ENCODE data around the gene STAT2. TPM values are rescaled to one million over a fixed set of nuclear protein-coding genes. Genes with fewer than 3 reads are reported as not detected.
"Not testable (repeated sequence)": the region's sequence is repeated elsewhere in the genome, so short reads cannot be mapped to it uniquely, and the experiment has no call there.

The STAT2 gene
- total RNA-seq, 2 experiments from 2014 or later: 391 to 398 TPM

GRCh38 chr12:56335527-56335926 lies 24.4 kb downstream of the STAT2 start:
- CTCF ChIA-PET: interaction anchor here (0.5 to 3.1 kb wide), 7 partner anchors 9 to 588 kb away, joined by 3 to 15 read pairs (median 3); partner anchors contain the start of gene CNPY2
- H3K9me3 Mint-ChIP-seq, H3K27me3 Mint-ChIP-seq, H3K27ac Mint-ChIP-seq, DNase-seq, POLR2A ChIA-PET, H3K4me3 Mint-ChIP-seq: not testable (repeated sequence)
- Mint-ChIP-seq H3K4me1 (peaks cover 63% of the 10 kb centered on the region), H3K36me3 (ENCODE audit: low read depth) (peaks cover 18% of the 10 kb centered on the region)

- Mint-ChIP-seq H3K4me1 (peaks cover 54% of the 10 kb centered on the region), H3K27me3 (no peaks in the 10 kb centered on the region), H3K4me3 (peak overlapping the region; percentile 88), H3K9me3 (no peaks in the 10 kb centered on the region), H3K36me3 (ENCODE audit: low read depth) (peaks cover 12% of the 10 kb centered on the region), H3K27ac (peak overlapping the region; percentile 97)
- POLR2A ChIA-PET: no interaction called here
- no peak for DNase-seq
- CTCF ChIA-PET: interaction anchor here (0.5 to 3.1 kb wide), 3 partner anchors 10 to 560 kb away, joined by 3 to 15 read pairs (median 5); no protein-coding TSS in a partner anchor
Observed at GRCh38 chr12:56334490-56334793, 25.5 kb downstream of the STAT2 start.

GRCh38 chr12:56333679-56334489 lies 26.0 kb downstream of the STAT2 start, which contains the start of gene PAN2:
Gene PAN2, minus strand, starts transcription at chr12:56334000. Its CDS starts 906 bp downstream, at chr12:56333094.
- peak; percentile 95 for DNase-seq
- no peaks in the 10 kb centered on the region for H3K9me3 Mint-ChIP-seq
- peak within 1 kb of the TSS; percentile 88 for H3K4me3 Mint-ChIP-seq
- CTCF ChIA-PET: interaction anchor here (0.5 to 3.1 kb wide), 9 partner anchors 10 to 559 kb away, joined by 3 to 15 read pairs (median 3); partner anchors contain the start of genes CNPY2 and SMARCC2
- POLR2A ChIA-PET: no interaction called here
- H3K36me3 Mint-ChIP-seq (ENCODE audit: low read depth): peaks cover 7% of the 10 kb centered on the region
- H3K27me3 Mint-ChIP-seq: no peaks in the 10 kb centered on the region
- H3K27ac Mint-ChIP-seq: peak within 1 kb of the TSS; percentile 97
- H3K4me1 Mint-ChIP-seq: peaks cover 49% of the 10 kb centered on the region

GRCh38 chr12:56333197-56333678 lies 26.7 kb downstream of the STAT2 start:
- peaks cover 42% of the 10 kb centered on the region for H3K4me1 Mint-ChIP-seq
- no peak for DNase-seq
- ChIA-PET POLR2A (no interaction called here), CTCF (interaction anchor here (0.8 to 3.1 kb wide), 9 partner anchors 8 to 304 kb away, joined by 3 to 15 read pairs (median 3); partner anchors contain the start of genes CNPY2 and SMARCC2)
- H3K4me3 Mint-ChIP-seq: peak overlapping the region; percentile 88
- H3K9me3 Mint-ChIP-seq: no peaks in the 10 kb centered on the region
- no peaks in the 10 kb centered on the region for H3K27me3 Mint-ChIP-seq
- peaks cover 7% of the 10 kb centered on the region for H3K36me3 Mint-ChIP-seq (ENCODE audit: low read depth)
- H3K27ac Mint-ChIP-seq: peak overlapping the region; percentile 97

GRCh38 chr12:56332512-56333196 lies 27.3 kb downstream of the STAT2 start:
- ChIA-PET CTCF (interaction anchor here (0.9 to 3.1 kb wide), 10 partner anchors 9 to 304 kb away, joined by 3 to 15 read pairs (median 4); partner anchors contain the start of genes CNPY2 and SMARCC2), POLR2A (no interaction called here)
- DNase-seq: no peak
- Mint-ChIP-seq H3K4me3 (peak overlapping the region; percentile 88), H3K27ac (peak overlapping the region; percentile 97), H3K9me3 (no peaks in the 10 kb centered on the region), H3K4me1 (peaks cover 36% of the 10 kb centered on the region), H3K27me3 (no peaks in the 10 kb centered on the region), H3K36me3 (ENCODE audit: low read depth) (peaks cover 7% of the 10 kb centered on the region)

- Mint-ChIP-seq H3K4me1 (peaks cover 25% of the 10 kb centered on the region), H3K4me3 (no peak overlapping the region), H3K9me3 (no peaks in the 10 kb centered on the region), H3K27ac (no peak overlapping the region), H3K36me3 (ENCODE audit: low read depth) (peaks cover 15% of the 10 kb centered on the region), H3K27me3 (no peaks in the 10 kb centered on the region)
- CTCF ChIA-PET: interaction anchor here (0.5 to 1.2 kb wide), 2 partner anchors 20 to 265 kb away, joined by 4 to 5 read pairs; no protein-coding TSS in a partner anchor
- no peak for DNase-seq
- POLR2A ChIA-PET: no interaction called here
Observed at GRCh38 chr12:56330936-56331490, 28.9 kb downstream of the STAT2 start.

- POLR2A ChIA-PET: no interaction called here
- H3K9me3 Mint-ChIP-seq: no peaks in the 10 kb centered on the region
- CTCF ChIA-PET: interaction anchor here (1.4 kb wide), 1 partner anchor 9 kb away, joined by 3 read pairs; no protein-coding TSS in a partner anchor
- peaks cover 4% of the 10 kb centered on the region for H3K4me1 Mint-ChIP-seq
- H3K36me3 Mint-ChIP-seq (ENCODE audit: low read depth): peaks cover 30% of the 10 kb centered on the region
- no peak for DNase-seq
- H3K4me3 Mint-ChIP-seq: no peak overlapping the region
- no peak overlapping the region for H3K27ac Mint-ChIP-seq
- no peaks in the 10 kb centered on the region for H3K27me3 Mint-ChIP-seq
Observed at GRCh38 chr12:56326533-56326932, 33.4 kb downstream of the STAT2 start.

- POLR2A ChIA-PET: no interaction called here
- no peak for DNase-seq
- CTCF ChIA-PET: interaction anchor here (1.4 to 2.2 kb wide), 2 partner anchors 10 kb away, joined by 3 to 7 read pairs; partner anchors contain the start of gene CNPY2
- H3K9me3 Mint-ChIP-seq: no peaks in the 10 kb centered on the region
- H3K36me3 Mint-ChIP-seq (ENCODE audit: low read depth): peaks cover 26% of the 10 kb centered on the region
- no peaks in the 10 kb centered on the region for H3K27me3 Mint-ChIP-seq
- H3K27ac Mint-ChIP-seq: no peak overlapping the region
- H3K4me3 Mint-ChIP-seq: no peak overlapping the region
- peaks cover under 1% of the 10 kb centered on the region for H3K4me1 Mint-ChIP-seq
Observed at GRCh38 chr12:56326126-56326525, 33.8 kb downstream of the STAT2 start.

- DNase-seq: no peak
- Mint-ChIP-seq H3K27ac (no peak overlapping the region), H3K4me1 (peaks cover 3% of the 10 kb centered on the region), H3K9me3 (no peaks in the 10 kb centered on the region), H3K36me3 (ENCODE audit: low read depth) (peaks cover 32% of the 10 kb centered on the region), H3K4me3 (no peak overlapping the region), H3K27me3 (no peaks in the 10 kb centered on the region)
- ChIA-PET CTCF (interaction anchor here (0.6 to 2.2 kb wide), 4 partner anchors 8 to 360 kb away, joined by 3 to 7 read pairs (median 4); partner anchors contain the start of genes CNPY2 and SLC39A5), POLR2A (interaction anchor here (0.7 kb wide), 1 partner anchor 25 kb away, joined by 3 read pairs; no protein-coding TSS in a partner anchor)
Observed at GRCh38 chr12:56324206-56324605, 35.7 kb downstream of the STAT2 start.

- CTCF ChIA-PET: interaction anchor here (0.8 to 1.3 kb wide), 2 partner anchors 11 to 13 kb away, joined by 3 to 4 read pairs; no protein-coding TSS in a partner anchor
- H3K4me3 Mint-ChIP-seq, H3K4me1 Mint-ChIP-seq, H3K9me3 Mint-ChIP-seq, DNase-seq, H3K27ac Mint-ChIP-seq, H3K27me3 Mint-ChIP-seq, POLR2A ChIA-PET: not testable (repeated sequence)
- peaks cover 31% of the 10 kb centered on the region for H3K36me3 Mint-ChIP-seq (ENCODE audit: low read depth)
Observed at GRCh38 chr12:56321610-56322009, 38.3 kb downstream of the STAT2 start.

- H3K36me3 Mint-ChIP-seq (ENCODE audit: low read depth): peaks cover 28% of the 10 kb centered on the region
- H3K27ac Mint-ChIP-seq: no peak overlapping the region
- POLR2A ChIA-PET: interaction anchor here (0.6 kb wide), 1 partner anchor 18 kb away, joined by 10 read pairs; the partner anchor contains the start of gene IL23A
Observed at GRCh38 chr12:56321027-56321426, 38.9 kb downstream of the STAT2 start.

GRCh38 chr12:56317675-56318074 lies 42.2 kb downstream of the STAT2 start:
- Mint-ChIP-seq H3K27me3 (no peaks in the 10 kb centered on the region), H3K36me3 (ENCODE audit: low read depth) (peaks cover 22% of the 10 kb centered on the region), H3K4me1 (peaks cover 23% of the 10 kb centered on the region), H3K27ac (no peak overlapping the region), H3K9me3 (no peaks in the 10 kb centered on the region), H3K4me3 (no peak overlapping the region)
- ChIA-PET POLR2A (no interaction called here), CTCF (interaction anchor here (2.3 kb wide), 1 partner anchor 16 kb away, joined by 8 read pairs; the partner anchor contains the start of gene PAN2)
- no peak for DNase-seq

More at GRCh38 chr12:56321027-56321426, 38.9 kb downstream of the STAT2 start:
- DNase-seq: no peak
- Mint-ChIP-seq H3K4me3 (no peak overlapping the region), H3K9me3 (no peaks in the 10 kb centered on the region), H3K27me3 (no peaks in the 10 kb centered on the region), H3K4me1 (peaks cover 12% of the 10 kb centered on the region)
- CTCF ChIA-PET: interaction anchor here (0.6 to 1.3 kb wide), 5 partner anchors 11 to 1823 kb away, joined by 3 to 5 read pairs (median 4); partner anchors contain the start of genes PAN2 and SMARCC2
